ENCODE measurements around the gene TMEM145.

DNA sequence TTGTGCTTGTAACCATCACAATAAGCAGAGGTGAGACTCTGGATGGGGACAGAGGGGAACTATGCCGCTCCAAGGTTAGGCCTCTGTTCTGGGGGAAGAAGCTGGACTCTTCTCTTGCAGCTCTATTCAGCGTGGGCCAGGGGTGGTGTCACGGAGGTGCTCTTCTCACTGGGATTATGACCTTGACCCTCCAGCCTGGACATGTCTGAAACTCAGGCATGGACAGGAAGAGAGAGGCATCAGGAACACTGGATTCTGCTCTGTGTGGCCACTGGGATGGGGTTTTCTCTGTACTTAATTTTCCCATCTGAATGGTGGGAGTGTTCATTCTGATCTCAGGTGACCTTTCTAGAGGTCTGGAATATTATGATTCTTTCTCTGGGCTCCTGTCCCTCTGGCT is 19.9 kb downstream of the TMEM145 start:
- TF ChIP-seq, protein P1, sequence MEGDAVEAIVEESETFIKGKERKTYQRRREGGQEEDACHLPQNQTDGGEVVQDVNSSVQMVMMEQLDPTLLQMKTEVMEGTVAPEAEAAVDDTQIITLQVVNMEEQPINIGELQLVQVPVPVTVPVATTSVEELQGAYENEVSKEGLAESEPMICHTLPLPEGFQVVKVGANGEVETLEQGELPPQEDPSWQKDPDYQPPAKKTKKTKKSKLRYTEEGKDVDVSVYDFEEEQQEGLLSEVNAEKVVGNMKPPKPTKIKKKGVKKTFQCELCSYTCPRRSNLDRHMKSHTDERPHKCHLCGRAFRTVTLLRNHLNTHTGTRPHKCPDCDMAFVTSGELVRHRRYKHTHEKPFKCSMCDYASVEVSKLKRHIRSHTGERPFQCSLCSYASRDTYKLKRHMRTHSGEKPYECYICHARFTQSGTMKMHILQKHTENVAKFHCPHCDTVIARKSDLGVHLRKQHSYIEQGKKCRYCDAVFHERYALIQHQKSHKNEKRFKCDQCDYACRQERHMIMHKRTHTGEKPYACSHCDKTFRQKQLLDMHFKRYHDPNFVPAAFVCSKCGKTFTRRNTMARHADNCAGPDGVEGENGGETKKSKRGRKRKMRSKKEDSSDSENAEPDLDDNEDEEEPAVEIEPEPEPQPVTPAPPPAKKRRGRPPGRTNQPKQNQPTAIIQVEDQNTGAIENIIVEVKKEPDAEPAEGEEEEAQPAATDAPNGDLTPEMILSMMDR (conservative IDR thresholded peaks at IDR 0.05) = no peak
- TF ChIP-seq EZH2 (IDR thresholded peaks at IDR 0.05; ENCODE audit: low read depth) = no peak

Data from PC-9 (cell line).